Brain microvascular endothelial cell (primary cell): ENCODE data around the gene SIGLEC8.
"Not testable (repeated sequence)": the region's sequence is repeated elsewhere in the genome, so short reads cannot be mapped to it uniquely, and the experiment has no call there.

Experiments used
- DNase-seq: peaks from one replicate; pipeline ENCODE4 v3.0.0-alpha.2; 2020
- H3K27ac ChIP-seq: fragments of 250-450 bp; sonication (Bioruptor Pico); 2 replicates; pipeline ENCODE4 v1.5.1; 2020; ENCODE audit warnings: mild to moderate bottlenecking, moderate library complexity
- H3K27me3 ChIP-seq: fragments of 250-450 bp; sonication (Bioruptor Pico); replicated peaks from 2 replicates; pipeline ENCODE4 v1.5.1; 2020; ENCODE audit warnings: mild to moderate bottlenecking
- H3K36me3 ChIP-seq: fragments of 250-450 bp; sonication (Bioruptor Pico); replicated peaks from 2 replicates; pipeline ENCODE4 v1.5.1; 2020; ENCODE audit warnings: mild to moderate bottlenecking
- H3K4me3 ChIP-seq: 2 replicates; pipeline ENCODE4 v1.5.1; 2011; ENCODE audit warnings: low read depth, mild to moderate bottlenecking, control low read depth, low read length, moderate library complexity
- CTCF ChIP-seq: IDR thresholded peaks from 2 replicates; pipeline ENCODE4 v1.5.1; 2011; ENCODE audit warnings: low read depth, mild to moderate bottlenecking, moderate library complexity, low read length, control low read depth, inconsistent platforms; ENCODE audit errors: missing control alignments
- in situ Hi-C: cut with HindIII; loops from 2 replicates; pipeline ENCODE4 v1.10.0; 2017; ENCODE audit warnings: low sequenced_read_pairs, low pct_ligation_motif_present

Gene SIGLEC8

GRCh38 chr19:51421229-51422052 is 36.8 kb downstream of the SIGLEC8 start:
- no peak overlapping the region for H3K4me3 ChIP-seq
- no peaks in the 10 kb centered on the region for H3K27me3 ChIP-seq
- no peak for TF ChIP-seq CTCF
- H3K27ac ChIP-seq: no peak overlapping the region
- H3K36me3 ChIP-seq: no peaks in the 10 kb centered on the region
- in situ Hi-C loops: no loop called here
- no peak for DNase-seq

- H3K27ac ChIP-seq, H3K4me3 ChIP-seq, H3K36me3 ChIP-seq, H3K27me3 ChIP-seq, DNase-seq, in situ Hi-C loops: not testable (repeated sequence)
Observed at GRCh38 chr19:51420511-51420910, 37.7 kb downstream of the SIGLEC8 start.

GRCh38 chr19:51418707-51419106 is 39.5 kb downstream of the SIGLEC8 start:
- no peak overlapping the region for H3K27ac ChIP-seq
- H3K4me3 ChIP-seq: no peak overlapping the region
- in situ Hi-C loops: no loop called here
- no peak for TF ChIP-seq CTCF
- no peak for DNase-seq
- H3K27me3 ChIP-seq: no peaks in the 10 kb centered on the region
- no peaks in the 10 kb centered on the region for H3K36me3 ChIP-seq

- TF ChIP-seq CTCF: no peak
- no peaks in the 10 kb centered on the region for H3K36me3 ChIP-seq
- in situ Hi-C loops: no loop called here
- DNase-seq: no peak
- H3K4me3 ChIP-seq: no peak overlapping the region
- H3K27ac ChIP-seq: no peak overlapping the region
- H3K27me3 ChIP-seq: no peaks in the 10 kb centered on the region
Observed at GRCh38 chr19:51417810-51418157, 40.5 kb downstream of the SIGLEC8 start.

GRCh38 chr19:51417107-51417809 is 41.0 kb downstream of the SIGLEC8 start, which contains the start of gene SIGLEC10:
Gene SIGLEC10, minus strand, starts transcription at chr19:51417642. Its CDS starts 61 bp downstream, at chr19:51417581.
- Histone ChIP-seq H3K4me3 (no peak within 1 kb of the TSS), H3K36me3 (no peaks in the 10 kb centered on the region), H3K27me3 (no peaks in the 10 kb centered on the region), H3K27ac (no peak within 1 kb of the TSS)
- no peak for TF ChIP-seq CTCF
- DNase-seq: no peak
- in situ Hi-C loops: no loop called here

GRCh38 chr19:51416422-51416821 is 41.8 kb downstream of the SIGLEC8 start:
- H3K36me3 ChIP-seq, H3K27ac ChIP-seq, H3K4me3 ChIP-seq: not testable (repeated sequence)

More at GRCh38 chr19:51416422-51416821, 41.8 kb downstream of the SIGLEC8 start:
- in situ Hi-C loops, H3K27me3 ChIP-seq, DNase-seq: not testable (repeated sequence)
